SH-SY5Y (cell line): ENCODE data around the gene YPEL2.

Experiments used
- GATA2 ChIP-seq: IDR thresholded peaks from 2 replicates; pipeline ENCODE4 v1.6.1; 2011; ENCODE audit warnings: mild to moderate bottlenecking, low read depth, low read length
- GATA3 ChIP-seq: IDR thresholded peaks from 2 replicates; pipeline ENCODE4 v1.6.1; 2011; ENCODE audit warnings: low read depth, mild to moderate bottlenecking, low read length, moderate library complexity

Gene YPEL2

DNA sequence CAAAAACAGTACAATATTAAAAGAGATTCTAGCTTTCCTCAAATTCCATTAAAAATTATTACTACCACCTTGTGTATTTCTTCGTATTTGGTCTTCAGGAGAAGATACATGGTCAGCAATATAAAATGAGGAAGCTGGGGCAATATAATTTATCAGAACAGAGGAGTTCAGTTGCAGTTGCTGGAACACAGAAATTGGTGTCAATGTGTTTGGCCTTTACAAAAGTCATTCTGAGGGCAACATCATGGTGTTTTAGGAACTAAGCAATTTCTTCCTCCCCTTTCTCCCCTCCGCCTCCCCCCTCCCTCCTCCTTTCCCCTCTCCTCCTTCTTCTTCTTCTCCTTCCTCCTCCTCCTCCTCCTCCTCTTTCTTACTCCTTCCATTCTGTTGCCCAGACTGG lies 102.1 kb downstream of the YPEL2 start:
- TF ChIP-seq GATA3 (no peak), GATA2 (no peak)

- no peak for TF ChIP-seq GATA3
- TF ChIP-seq GATA2 = no peak
Observed at GRCh38 chr17:59434429-59434828, 103.0 kb downstream of the YPEL2 start.

GRCh38 chr17:59435238-59435637 lies 103.8 kb downstream of the YPEL2 start:
- TF ChIP-seq GATA3 (no peak), GATA2 (no peak)

- TF ChIP-seq GATA3 = no peak
- TF ChIP-seq GATA2 = no peak
Observed at GRCh38 chr17:59436900-59437299, 105.4 kb downstream of the YPEL2 start.

DNA sequence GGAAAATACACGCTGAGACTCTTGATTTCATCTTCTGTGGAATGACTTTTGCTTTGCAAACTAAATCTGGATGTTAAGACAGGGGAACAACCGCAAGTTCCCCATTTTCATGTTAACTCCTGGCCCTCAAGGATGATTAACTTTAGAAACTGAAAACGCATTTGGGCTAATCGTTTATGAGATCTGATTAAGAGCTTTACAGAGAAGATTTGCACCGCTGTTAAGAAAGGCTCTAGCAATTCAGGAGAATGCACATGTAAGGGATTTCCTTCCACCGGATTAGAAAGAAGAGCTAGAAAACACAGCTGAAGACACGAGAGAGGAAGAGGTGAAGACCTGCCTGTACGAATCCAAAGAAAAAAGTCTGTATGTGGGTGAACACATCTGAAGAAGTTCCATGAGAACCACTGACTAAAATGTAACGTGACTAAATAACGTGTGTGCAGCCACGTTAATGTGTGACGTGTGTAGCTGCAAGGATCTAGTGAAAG lies 106.4 kb downstream of the YPEL2 start:
- TF ChIP-seq GATA2 (no peak), GATA3 (no peak)

DNA sequence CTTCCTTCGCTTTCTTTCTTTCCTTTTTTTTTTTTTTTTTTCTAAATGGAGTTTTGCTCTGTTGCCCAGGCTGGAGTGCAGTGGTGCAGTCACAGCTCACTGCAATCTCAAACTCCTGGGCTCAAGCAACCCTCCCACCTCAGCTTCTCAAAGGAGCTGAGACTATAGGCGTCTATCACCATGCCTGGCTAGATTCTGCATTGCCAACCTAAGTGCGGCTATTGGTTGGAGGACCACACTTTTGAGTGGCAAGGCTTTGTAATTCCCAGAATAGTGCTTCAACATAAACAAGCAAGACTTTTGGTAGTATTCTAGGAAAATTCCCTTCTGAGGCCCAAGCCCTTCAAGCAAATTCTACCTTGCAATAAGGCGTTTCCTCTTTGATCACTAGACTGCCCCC lies 107.8 kb downstream of the YPEL2 start:
- TF ChIP-seq GATA3 (no peak), GATA2 (no peak)

GRCh38 chr17:59439741-59440211 lies 108.3 kb downstream of the YPEL2 start:
- TF ChIP-seq GATA2 (no peak), GATA3 (no peak)

GRCh38 chr17:59440757-59441463 lies 109.5 kb downstream of the YPEL2 start:
- no peak for TF ChIP-seq GATA2
- TF ChIP-seq GATA3 = no peak

DNA sequence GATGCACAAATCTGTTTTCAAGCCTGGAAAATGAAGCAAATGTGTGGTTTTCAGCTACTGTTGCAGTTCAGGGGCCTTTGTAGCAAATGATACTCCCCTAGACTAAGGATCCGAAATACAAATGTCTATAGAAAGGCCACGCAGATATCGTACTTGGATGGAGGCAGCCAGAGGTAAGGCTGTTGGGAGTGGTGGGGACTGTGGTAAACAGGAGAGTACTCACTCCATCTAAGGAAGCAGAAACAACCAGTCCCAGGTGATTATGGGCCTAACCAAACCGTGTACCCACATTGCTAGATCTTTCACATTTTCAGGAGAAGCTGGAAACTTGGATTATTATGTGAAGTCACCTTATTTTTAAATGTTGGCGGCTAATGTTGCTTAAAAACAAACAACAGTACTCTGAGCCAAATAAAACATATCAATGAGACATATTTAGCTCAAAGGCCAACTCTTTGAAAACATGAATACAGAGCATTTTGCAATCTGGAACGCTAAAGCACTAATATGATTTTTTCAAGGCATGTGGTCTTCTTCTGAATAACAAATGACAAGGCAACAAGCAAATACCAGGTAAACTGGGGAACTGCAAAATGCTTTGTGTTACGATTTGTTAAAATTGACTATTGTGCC lies 110.1 kb downstream of the YPEL2 start:
- TF ChIP-seq GATA3 = no peak
- no peak for TF ChIP-seq GATA2

DNA sequence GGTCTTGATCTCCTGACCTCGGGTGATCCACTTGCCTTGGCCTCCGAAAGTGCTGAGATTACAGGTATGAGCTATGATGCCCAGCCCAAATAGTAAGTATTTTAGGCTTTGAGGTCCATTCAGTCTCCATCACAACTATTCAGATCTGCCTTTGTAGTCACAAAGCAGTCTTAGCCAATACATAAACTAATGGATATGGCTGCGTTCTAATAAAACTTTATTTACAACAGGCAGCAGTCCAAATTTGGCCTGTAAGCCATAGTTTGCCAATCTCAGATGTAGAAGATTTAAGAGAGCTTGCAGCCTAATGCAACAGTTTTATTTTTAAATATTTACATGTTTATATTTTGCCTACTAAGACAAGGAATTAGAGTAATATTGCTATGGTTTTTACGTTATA lies 111.7 kb downstream of the YPEL2 start:
- TF ChIP-seq GATA3 = no peak
- no peak for TF ChIP-seq GATA2
